PC-9 (cell line): ENCODE data around the gene TADA2B.

Source experiments
- CTCF ChIP-seq: fragments of 200-600 bp; sonication (generic); conservative IDR thresholded peaks from 2 replicates; pipeline ENCODE4 v1.6.1; 2017; ENCODE audit warnings: mixed run types, antibody characterized with exemption, mild to moderate bottlenecking, moderate library complexity
- EZH2 ChIP-seq: fragments of 200-600 bp; sonication (generic); IDR thresholded peaks from 2 replicates; pipeline ENCODE4 v1.8.0; 2017; ENCODE audit warnings: antibody characterized with exemption, low read depth

DNA sequence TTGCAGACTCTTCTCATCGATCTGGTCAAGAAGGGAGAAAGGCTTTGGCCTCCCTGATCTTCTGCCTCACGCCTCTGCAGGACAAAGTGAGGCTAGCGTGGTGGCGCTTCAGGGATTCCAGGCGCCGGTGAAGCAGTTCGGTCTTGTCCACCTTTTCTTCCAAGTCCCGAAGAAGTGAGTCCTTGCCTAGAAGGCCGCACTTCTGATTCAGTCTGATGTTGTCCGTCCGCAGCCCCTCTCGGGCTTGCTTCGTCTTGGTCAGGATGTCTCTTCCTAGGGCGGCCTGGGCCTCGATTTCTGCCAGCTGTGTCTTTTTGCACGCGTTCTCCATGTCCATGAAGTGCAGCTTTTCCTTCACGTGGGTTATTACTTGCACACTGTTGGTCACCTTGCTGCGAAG lies 1.9 kb upstream of the TADA2B start:
- TF ChIP-seq CTCF (no peak), EZH2 (no peak)
